Measurements from ENCODE around the gene SPI1. TPM values are rescaled to one million over a fixed set of nuclear protein-coding genes. Genes with fewer than 3 reads are reported as not detected.
A peak's percentile ranks its signal among the peaks of the same experiment; 100 is the strongest.

The SPI1 gene
- total and polyA plus RNA-seq, 12 donors = 2.7 to 79.2 (median 41.8) TPM

- Histone ChIP-seq H3K9me3 (replicated peaks in 1 of 3) (no peaks in the 10 kb centered on the region), H3K27ac (peak within 1 kb of the TSS; percentile 77 to 97 (median 94)), H3K36me3 (replicated peaks in 1 of 2) (peaks cover 0 to 13% of the 10 kb centered on the region in 2 donors), H3K4me3 (peak within 1 kb of the TSS; percentile 79 to 94 (median 82)), H3K27me3 (no peaks in the 10 kb centered on the region), H3K4me1 (replicated peaks in 1 of 2) (peaks cover 16 to 26% of the 10 kb centered on the region in 2 donors)
- peak; percentile 93 to 97 (median 96) for DNase-seq
- intact Hi-C loops (cut with DNase I) = no loop called here
- TF ChIP-seq, protein P1, sequence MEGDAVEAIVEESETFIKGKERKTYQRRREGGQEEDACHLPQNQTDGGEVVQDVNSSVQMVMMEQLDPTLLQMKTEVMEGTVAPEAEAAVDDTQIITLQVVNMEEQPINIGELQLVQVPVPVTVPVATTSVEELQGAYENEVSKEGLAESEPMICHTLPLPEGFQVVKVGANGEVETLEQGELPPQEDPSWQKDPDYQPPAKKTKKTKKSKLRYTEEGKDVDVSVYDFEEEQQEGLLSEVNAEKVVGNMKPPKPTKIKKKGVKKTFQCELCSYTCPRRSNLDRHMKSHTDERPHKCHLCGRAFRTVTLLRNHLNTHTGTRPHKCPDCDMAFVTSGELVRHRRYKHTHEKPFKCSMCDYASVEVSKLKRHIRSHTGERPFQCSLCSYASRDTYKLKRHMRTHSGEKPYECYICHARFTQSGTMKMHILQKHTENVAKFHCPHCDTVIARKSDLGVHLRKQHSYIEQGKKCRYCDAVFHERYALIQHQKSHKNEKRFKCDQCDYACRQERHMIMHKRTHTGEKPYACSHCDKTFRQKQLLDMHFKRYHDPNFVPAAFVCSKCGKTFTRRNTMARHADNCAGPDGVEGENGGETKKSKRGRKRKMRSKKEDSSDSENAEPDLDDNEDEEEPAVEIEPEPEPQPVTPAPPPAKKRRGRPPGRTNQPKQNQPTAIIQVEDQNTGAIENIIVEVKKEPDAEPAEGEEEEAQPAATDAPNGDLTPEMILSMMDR (IDR thresholded peaks at IDR 0.05) = peak; percentile 31 to 97 (median 76)
- TF ChIP-seq POLR2A (IDR thresholded peaks at IDR 0.05) = peak; percentile 90 to 94
- 1 to 7% (median 2%) methylated on average over 5 to 70 of the region's 70 CpGs for WGBS, 4 donors
These were observed 29.6 kb upstream of the SPI1 start, which contains the start of gene SLC39A13 for GRCh38 chr11:47407746-47408590. Gene SLC39A13, plus strand, starts transcription at chr11:47408590. Its CDS starts 1,505 bp downstream, at chr11:47410095.

GRCh38 chr11:47406896-47407745, 28.8 kb upstream of the SPI1 start:
- DNase-seq = peak in 2 of 7 donors; percentile 22 to 59
- 48 to 57% (median 54%) methylated on average over 9 to 12 of the region's 12 CpGs for WGBS, 4 donors
- Histone ChIP-seq H3K4me3 (peak overlapping the region in 2 of 4 donors; percentile 27 to 94), H3K36me3 (replicated peaks in 1 of 2) (peaks cover 0 to 11% of the 10 kb centered on the region in 2 donors), H3K27me3 (no peaks in the 10 kb centered on the region), H3K4me1 (replicated peaks in 1 of 2) (peaks cover 16 to 26% of the 10 kb centered on the region in 2 donors), H3K9me3 (replicated peaks in 1 of 3) (no peaks in the 10 kb centered on the region), H3K27ac (peak overlapping the region; percentile 41 to 97 (median 94))
- intact Hi-C loops (cut with DNase I) = no loop called here
- TF ChIP-seq, protein P1 (IDR thresholded peaks at IDR 0.05) = no peak
- no peak for TF ChIP-seq POLR2A (IDR thresholded peaks at IDR 0.05)

DNA sequence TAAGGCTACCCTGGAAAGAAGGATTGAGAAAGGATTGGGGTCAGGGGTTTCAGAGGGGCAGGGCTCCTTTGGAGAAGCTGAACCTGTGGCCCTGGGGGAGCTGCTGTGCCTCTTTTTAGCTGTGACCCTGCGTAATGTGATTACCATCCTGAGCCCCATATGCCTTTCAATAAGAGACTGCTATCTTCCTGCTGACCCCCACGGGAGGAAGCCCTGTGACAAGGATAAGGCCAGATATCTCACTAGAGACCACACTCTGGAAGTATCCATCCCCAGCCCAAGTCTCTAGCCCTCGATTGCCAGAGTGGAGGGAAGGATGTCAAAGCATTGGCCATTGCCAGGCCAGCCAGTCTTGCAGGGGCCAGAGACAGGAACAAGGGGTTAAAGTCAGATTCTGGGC, 25.2 kb upstream of the SPI1 start:
- intact Hi-C loops (cut with DNase I) = no loop called here
- 77 to 85% (median 82%) methylated on average over 2 to 3 of the region's 3 CpGs for WGBS, 4 donors

More for the DNA sequence above, 25.2 kb upstream of the SPI1 start:
- no peaks in the 10 kb centered on the region for H3K27me3 ChIP-seq
- no peaks in the 10 kb centered on the region for H3K9me3 ChIP-seq (replicated peaks in 1 of 3)
- DNase-seq = no peak
- no peak overlapping the region for H3K27ac ChIP-seq
- peaks cover 24 to 27% of the 10 kb centered on the region in 2 donors for H3K4me1 ChIP-seq (replicated peaks in 1 of 2)
- no peak overlapping the region for H3K4me3 ChIP-seq
- TF ChIP-seq POLR2A (IDR thresholded peaks at IDR 0.05) = no peak
- TF ChIP-seq, protein P1 (IDR thresholded peaks at IDR 0.05) = no peak
- no peaks in the 10 kb centered on the region for H3K36me3 ChIP-seq (replicated peaks in 1 of 2)
